ENCODE data around the gene ATG10.

ATG10 gene

GRCh38 chr5:82211855-82212572 lies 240.2 kb downstream of the ATG10 start:
- H3K27ac ChIP-seq: no peak overlapping the region
- POLR2A ChIA-PET (ENCODE audit: low non-redundant PET): no interaction called here
- CTCF ChIA-PET: no interaction called here
- no peak for TF ChIP-seq CTCF (conservative IDR thresholded peaks at IDR 0.05; ENCODE audit: low read depth)
- no peak for DNase-seq (ENCODE audit: low spot score)

- no peak for TF ChIP-seq CTCF (conservative IDR thresholded peaks at IDR 0.05; ENCODE audit: low read depth)
- ChIA-PET POLR2A (ENCODE audit: low non-redundant PET) (no interaction called here), CTCF (interaction anchor here (0.6 kb wide), 1 partner anchor 515 kb away, joined by 3 read pairs; no protein-coding TSS in a partner anchor)
- no peak for DNase-seq (ENCODE audit: low spot score)
- H3K27ac ChIP-seq: no peak overlapping the region
These were observed 246.1 kb downstream of the ATG10 start for GRCh38 chr5:82217917-82218316.

GRCh38 chr5:82218374-82219156 lies 246.7 kb downstream of the ATG10 start:
- CTCF ChIA-PET: no interaction called here

GRCh38 chr5:82221020-82221419 lies 249.2 kb downstream of the ATG10 start:
- CTCF ChIA-PET: interaction anchor here (0.9 kb wide), 1 partner anchor 13 kb away, joined by 3 read pairs; no protein-coding TSS in a partner anchor
- no peak for DNase-seq (ENCODE audit: low spot score)
- no peak overlapping the region for H3K27ac ChIP-seq
- POLR2A ChIA-PET (ENCODE audit: low non-redundant PET): no interaction called here
- TF ChIP-seq CTCF (conservative IDR thresholded peaks at IDR 0.05; ENCODE audit: low read depth): no peak

More at GRCh38 chr5:82218374-82219156, 246.7 kb downstream of the ATG10 start:
- no peak overlapping the region for H3K27ac ChIP-seq
- POLR2A ChIA-PET (ENCODE audit: low non-redundant PET): no interaction called here
- TF ChIP-seq CTCF (conservative IDR thresholded peaks at IDR 0.05; ENCODE audit: low read depth): no peak
- DNase-seq (ENCODE audit: low spot score): no peak

GRCh38 chr5:82222597-82223574 lies 251.1 kb downstream of the ATG10 start:
- ChIA-PET POLR2A (ENCODE audit: low non-redundant PET) (no interaction called here), CTCF (no interaction called here)
- no peak overlapping the region for H3K27ac ChIP-seq
- TF ChIP-seq CTCF (conservative IDR thresholded peaks at IDR 0.05; ENCODE audit: low read depth): no peak
- DNase-seq (ENCODE audit: low spot score): no peak

Data from RWPE1 (cell line).